ENCODE results near the gene PKDCC. TPM values are rescaled to one million over a fixed set of nuclear protein-coding genes. Genes with fewer than 3 reads are reported as not detected.

PKDCC gene
- total and polyA plus RNA-seq, 9 donors: 58.5 to 576 (median 257) TPM

DNA sequence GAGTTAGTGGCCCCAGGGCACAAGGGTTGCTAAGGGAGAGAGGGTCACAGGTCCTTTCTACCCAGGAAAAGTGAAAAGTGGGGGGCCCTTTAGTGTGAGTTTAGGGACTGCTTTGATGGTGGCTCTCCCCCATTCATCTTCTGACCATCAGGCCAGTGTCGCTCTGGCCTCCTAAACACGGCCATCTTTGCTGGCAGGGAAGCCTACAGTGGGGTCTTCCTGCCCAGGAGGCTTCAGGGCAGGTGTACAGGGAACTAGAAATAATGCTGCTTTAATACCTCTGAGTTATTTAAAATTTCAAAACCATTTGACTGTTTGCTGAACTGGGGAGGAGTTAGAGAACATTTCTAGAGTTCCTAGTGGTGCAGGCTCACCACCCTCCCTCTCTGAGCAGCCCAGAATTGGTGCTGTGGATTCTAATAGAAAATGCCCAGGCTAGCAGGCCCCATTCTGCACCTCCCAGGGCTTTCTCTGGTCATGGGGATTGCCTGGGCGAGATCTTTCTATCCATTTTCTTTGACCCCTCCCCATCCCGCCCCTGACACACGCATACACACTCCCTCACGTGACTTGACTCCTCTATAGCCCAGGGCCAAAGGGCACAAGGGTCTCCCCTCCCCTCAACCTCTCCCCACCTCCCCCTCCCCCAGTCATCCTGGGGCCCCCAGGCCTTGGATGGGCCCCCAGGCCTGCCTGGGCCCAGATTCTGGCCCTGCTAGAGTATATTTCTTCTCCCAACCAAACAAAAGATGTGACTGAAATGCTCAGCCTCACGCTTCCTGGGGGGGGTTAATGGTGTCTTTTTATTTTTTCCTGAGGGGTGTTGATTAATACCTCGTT is 3.1 kb downstream of the PKDCC start:
- no peaks in the 10 kb centered on the region for H3K27me3 ChIP-seq
- H3K27ac ChIP-seq: peak overlapping the region; percentile 86 to 93
- H3K4me1 ChIP-seq (ENCODE audit: insufficient read depth): peaks cover 39% of the 10 kb centered on the region
- no peaks in the 10 kb centered on the region for H3K36me3 ChIP-seq
- no peaks in the 10 kb centered on the region for H3K9me3 ChIP-seq
- intact Hi-C loops (cut with DNase I): loop anchor here in 3 of 4 donors (10.0 kb wide), 3 partner anchors 86 to 176 kb away; no protein-coding TSS in a partner anchor
- TF ChIP-seq EP300 (IDR thresholded peaks at IDR 0.05): no peak
- DNase-seq: no peak
- 15 to 22% (median 16%) methylated on average over 8 of the region's 8 CpGs for WGBS, 3 donors
- peak overlapping the region; percentile 79 for H3K4me3 ChIP-seq

DNA sequence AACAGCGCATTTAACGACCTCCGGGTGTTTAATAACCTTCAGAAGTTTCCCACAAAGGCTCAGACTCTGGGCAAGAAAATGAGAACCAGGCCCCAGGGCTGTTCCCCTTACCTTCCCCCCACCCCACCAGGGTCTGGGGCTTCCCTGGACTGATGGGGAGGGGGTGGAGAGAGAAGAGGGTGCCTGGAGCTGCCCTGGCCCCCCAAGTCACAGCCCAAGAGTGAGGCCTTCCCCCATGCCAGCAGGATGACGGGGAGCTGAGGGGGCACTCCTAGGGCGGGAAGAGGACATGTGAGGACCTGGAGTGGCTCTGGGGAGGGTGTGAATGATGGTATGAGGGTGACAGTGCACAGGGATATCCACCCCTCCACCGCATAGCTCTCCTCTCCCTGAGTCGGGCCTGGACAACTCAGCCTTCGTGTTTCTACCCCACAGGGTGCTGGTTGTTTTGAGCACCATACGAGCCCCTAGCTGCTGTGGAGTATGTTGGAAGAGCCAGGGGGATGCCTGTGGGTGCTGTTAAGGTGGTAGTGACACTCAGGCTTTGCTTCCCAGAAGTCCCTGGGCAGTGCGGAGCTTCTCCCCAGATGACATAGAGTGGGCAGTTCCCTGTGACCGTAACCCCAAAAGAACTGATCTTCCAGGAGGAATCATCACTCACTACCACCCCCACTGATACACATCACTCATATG is 3.9 kb downstream of the PKDCC start:
- TF ChIP-seq, protein P1, sequence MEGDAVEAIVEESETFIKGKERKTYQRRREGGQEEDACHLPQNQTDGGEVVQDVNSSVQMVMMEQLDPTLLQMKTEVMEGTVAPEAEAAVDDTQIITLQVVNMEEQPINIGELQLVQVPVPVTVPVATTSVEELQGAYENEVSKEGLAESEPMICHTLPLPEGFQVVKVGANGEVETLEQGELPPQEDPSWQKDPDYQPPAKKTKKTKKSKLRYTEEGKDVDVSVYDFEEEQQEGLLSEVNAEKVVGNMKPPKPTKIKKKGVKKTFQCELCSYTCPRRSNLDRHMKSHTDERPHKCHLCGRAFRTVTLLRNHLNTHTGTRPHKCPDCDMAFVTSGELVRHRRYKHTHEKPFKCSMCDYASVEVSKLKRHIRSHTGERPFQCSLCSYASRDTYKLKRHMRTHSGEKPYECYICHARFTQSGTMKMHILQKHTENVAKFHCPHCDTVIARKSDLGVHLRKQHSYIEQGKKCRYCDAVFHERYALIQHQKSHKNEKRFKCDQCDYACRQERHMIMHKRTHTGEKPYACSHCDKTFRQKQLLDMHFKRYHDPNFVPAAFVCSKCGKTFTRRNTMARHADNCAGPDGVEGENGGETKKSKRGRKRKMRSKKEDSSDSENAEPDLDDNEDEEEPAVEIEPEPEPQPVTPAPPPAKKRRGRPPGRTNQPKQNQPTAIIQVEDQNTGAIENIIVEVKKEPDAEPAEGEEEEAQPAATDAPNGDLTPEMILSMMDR (IDR thresholded peaks at IDR 0.05): no peak
- TF ChIP-seq POLR2A (IDR thresholded peaks at IDR 0.05) (no peak), EP300 (IDR thresholded peaks at IDR 0.05) (no peak)
- peaks cover 36% of the 10 kb centered on the region for H3K4me1 ChIP-seq (ENCODE audit: insufficient read depth)
- DNase-seq: peak in 1 of 5 donors; percentile 37
- WGBS, 3 donors: 11 to 19% (median 19%) methylated on average over 11 of the region's 11 CpGs
- H3K36me3 ChIP-seq: no peaks in the 10 kb centered on the region
- H3K4me3 ChIP-seq: peak overlapping the region; percentile 79
- peak overlapping the region; percentile 86 to 93 for H3K27ac ChIP-seq
- no peaks in the 10 kb centered on the region for H3K27me3 ChIP-seq
- no peaks in the 10 kb centered on the region for H3K9me3 ChIP-seq
- intact Hi-C loops (cut with DNase I): loop anchor here in 3 of 4 donors (10.0 kb wide), 3 partner anchors 87 to 177 kb away; no protein-coding TSS in a partner anchor

DNA sequence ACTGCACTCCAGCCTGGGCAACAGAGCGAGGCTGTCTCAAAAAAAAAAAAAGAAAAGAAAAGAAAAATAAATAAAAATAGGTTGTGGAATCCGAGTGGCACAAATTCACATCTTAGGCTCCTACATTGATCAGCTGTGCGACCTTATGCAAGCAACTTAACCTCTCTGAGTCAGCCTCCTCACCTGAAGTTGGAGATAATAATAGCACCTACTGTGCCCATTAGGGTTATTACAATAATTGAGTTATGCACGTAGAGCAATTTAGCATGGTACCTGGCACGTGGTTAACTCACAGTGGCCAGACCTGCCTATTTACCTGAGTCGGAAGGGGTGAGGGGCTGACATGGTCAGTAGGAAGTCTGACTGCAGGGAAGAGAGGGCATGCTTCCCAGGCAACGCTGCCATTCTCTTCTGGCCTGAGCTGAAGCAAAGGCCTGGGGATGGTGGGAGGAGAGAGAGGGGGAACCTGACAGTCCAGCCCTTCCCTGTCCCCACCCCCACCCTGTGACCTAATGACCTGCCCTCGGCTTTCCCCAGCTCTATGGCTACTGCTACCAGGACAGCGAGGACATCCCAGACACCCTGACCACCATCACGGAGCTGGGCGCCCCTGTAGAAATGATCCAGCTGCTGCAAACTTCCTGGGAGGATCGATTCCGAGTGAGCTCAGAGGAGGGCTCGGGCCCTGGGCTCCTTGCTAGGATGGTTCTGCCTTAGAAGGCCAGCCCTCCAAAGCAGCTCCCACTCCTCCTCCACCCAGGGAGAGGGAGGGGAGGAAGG is 5.1 kb downstream of the PKDCC start:
- intact Hi-C loops (cut with DNase I): loop anchor here in 3 of 4 donors (10.0 kb wide), 3 partner anchors 88 to 178 kb away; no protein-coding TSS in a partner anchor
- TF ChIP-seq POLR2A (IDR thresholded peaks at IDR 0.05) (no peak), EP300 (IDR thresholded peaks at IDR 0.05) (no peak)
- TF ChIP-seq, protein P1 (IDR thresholded peaks at IDR 0.05): no peak
- peak overlapping the region; percentile 21 for H3K4me3 ChIP-seq
- H3K36me3 ChIP-seq: no peaks in the 10 kb centered on the region
- H3K27me3 ChIP-seq: no peaks in the 10 kb centered on the region
- DNase-seq: peak; percentile 77 to 80 (median 79)
- H3K9me3 ChIP-seq: no peaks in the 10 kb centered on the region
- peaks cover 36% of the 10 kb centered on the region for H3K4me1 ChIP-seq (ENCODE audit: insufficient read depth)
- WGBS, 3 donors: 12 to 24% (median 16%) methylated on average over 14 of the region's 14 CpGs
- H3K27ac ChIP-seq: peak overlapping the region; percentile 69 to 86

DNA sequence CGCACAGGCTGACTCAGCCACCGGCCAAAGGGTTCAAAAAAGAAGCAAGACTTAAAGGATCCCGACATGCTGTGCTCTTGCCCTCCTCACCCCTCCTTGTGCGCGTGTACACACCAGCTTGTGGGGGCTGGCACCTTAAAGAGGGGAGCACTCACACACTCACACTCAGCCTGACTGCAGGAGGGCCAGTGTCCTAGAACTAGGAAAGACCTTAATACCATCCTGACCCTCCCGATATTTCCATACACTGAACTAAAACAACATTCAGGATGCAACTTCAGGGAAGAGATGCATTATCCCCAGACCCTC is 5.6 kb downstream of the PKDCC start:
- WGBS, 3 donors: 11 to 15% (median 11%) methylated on average over 6 of the region's 6 CpGs
- no peak overlapping the region for H3K4me3 ChIP-seq
- no peaks in the 10 kb centered on the region for H3K27me3 ChIP-seq
- H3K9me3 ChIP-seq: no peaks in the 10 kb centered on the region
- intact Hi-C loops (cut with DNase I): loop anchor here in 3 of 4 donors (10.0 kb wide), 3 partner anchors 89 to 179 kb away; no protein-coding TSS in a partner anchor
- DNase-seq: no peak
- no peaks in the 10 kb centered on the region for H3K36me3 ChIP-seq
- peaks cover 36% of the 10 kb centered on the region for H3K4me1 ChIP-seq (ENCODE audit: insufficient read depth)
- TF ChIP-seq, protein P1 (IDR thresholded peaks at IDR 0.05): no peak
- TF ChIP-seq POLR2A (IDR thresholded peaks at IDR 0.05) (no peak), EP300 (IDR thresholded peaks at IDR 0.05) (no peak)
- peak overlapping the region; percentile 69 to 86 for H3K27ac ChIP-seq

Measured in ovary (tissue), 9 donors.